HG02938 (cell line): ENCODE measurements around the gene RFX5.

ENCODE experiments used
- ATAC-seq: cut with Tn5 transposase; IDR thresholded peaks from one replicate; pipeline ENCODE4 v1.9.1; 2021; ENCODE audit warnings: mild to moderate bottlenecking, moderate library complexity; ENCODE audit not compliant: unreplicated experiment

The RFX5 gene

DNA sequence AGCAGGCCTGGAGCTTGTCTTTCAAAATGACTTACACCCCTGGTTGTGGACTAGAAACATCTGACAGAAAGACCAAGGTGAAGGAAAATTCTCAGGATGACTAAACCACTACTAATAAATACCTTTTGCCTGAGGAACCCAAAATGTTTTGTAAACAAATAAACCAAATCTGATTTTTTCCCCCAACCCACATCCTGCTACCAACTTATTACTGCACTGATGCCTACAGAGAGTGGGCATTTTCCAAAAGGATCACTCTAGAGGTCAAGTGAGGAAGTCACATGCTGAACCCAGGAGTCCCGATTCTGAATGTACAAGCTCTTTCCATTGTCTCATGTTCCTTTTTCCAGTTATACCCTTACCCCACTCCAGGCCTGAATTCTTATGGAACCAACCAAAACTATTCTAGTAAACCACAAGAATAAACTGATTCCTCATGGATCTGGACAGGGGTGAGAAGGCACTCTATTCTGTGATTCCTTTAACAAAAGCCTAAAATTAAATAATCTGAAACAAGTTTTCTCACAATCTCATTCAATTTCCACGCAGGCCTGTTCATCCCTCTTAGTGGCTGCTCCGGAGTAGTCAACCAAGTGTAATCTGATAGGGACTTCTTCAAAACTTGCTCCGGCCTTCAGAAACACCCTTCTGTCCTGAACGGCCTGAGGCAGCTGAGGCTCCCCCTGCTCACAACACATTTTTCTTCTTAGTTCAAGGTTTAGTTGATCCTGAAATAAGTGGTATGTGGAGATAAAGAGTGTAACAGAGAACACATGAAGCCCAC lies 21.2 kb downstream of the RFX5 start:
- ATAC-seq, result no peak

DNA sequence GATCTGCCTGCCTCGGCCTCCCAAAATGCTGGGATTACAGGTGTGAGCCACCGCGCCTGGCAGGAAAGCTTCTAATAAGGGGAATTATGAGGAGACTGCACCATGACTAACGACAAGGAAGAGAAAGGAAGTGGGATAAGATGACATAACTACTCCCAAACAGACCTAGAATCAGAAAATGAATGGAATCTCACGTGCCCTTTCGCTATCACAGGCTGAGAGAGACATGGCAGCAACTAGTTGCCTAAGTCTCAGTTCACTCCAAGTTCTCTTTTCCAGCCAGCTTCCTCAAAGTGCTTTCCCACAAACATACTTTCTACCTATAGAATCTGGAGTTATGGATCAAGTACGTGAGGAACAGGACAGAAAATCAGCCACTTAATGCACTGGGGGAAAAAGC lies 21.8 kb downstream of the RFX5 start:
- ATAC-seq, result no peak

DNA sequence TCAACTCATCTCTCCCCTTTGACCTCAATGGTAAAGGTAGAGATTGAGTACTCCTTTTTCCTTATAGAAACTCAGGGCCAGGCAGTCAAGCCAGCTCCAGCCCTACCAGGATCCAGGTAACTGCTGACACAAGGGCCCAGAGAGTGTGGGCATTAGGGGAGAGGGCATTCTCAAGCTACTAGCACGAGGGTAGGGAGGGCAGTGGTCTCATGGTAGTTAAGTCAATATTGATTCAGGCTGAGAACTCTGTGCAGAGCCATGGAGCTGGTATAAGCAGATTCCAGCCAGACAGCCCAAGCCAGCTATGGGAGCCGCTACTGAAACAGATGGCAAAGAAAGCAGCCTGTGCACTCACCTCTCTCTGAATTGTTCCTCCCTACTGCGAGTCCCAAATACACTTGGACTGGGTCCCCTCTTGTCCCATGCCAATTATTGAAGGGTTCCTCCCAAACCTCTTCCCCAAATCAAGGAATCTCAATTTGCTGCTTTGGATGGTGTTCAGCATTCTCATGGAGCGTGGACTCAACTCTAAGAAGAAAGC lies 22.6 kb downstream of the RFX5 start:
- ATAC-seq, result no peak

DNA sequence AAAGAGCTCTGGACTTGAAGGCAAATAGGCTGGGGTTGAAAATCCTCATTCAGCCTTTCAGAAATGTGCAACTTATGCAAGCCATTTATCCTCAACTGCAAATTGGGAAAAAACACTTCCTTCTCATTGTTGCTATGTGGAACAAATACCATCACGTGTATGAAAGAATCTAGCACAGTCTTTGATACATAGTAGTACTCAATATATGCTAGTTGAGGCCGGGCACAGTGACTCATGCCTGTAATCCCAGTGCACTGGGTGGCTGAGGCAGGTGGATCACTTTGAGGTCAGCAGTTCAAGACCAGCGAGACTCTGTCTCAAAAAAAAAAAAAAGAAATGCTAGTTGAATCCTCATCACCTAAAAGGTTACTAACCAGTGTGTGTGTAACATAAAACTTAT lies 28.1 kb downstream of the RFX5 start:
- no peak for ATAC-seq

DNA sequence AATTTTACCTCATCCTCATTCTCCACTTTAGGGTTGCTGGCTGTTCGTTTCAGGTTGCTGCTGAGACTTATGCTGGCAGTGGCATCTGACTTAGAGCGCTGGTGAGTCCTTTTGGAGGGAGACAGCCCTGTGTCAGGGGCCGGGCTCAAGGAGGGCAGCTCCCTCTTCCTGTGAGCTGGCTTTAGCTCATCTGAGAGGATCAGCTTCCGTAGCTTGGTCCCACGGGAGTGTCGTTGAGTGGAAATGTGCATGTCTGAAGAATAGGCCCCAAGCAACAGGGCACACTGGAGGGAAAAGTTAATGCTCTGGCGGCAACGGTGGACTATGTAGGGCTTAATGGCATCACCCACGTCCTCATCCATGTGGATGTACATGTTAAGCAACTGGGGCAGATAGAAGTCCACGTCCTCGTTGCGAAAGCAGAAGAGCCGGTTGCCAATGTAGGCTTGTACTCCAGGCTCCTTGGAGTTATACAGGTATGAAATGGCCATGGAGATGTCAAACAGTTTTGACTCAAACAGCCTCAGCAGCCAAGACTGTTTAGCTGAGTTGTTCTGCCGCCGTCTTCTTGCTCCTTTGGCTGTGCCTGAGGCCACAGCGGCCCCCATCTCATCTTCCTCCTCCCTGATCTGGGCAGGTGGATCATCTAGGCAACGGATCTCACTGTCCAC lies 31.4 kb downstream of the RFX5 start:
- no peak for ATAC-seq

DNA sequence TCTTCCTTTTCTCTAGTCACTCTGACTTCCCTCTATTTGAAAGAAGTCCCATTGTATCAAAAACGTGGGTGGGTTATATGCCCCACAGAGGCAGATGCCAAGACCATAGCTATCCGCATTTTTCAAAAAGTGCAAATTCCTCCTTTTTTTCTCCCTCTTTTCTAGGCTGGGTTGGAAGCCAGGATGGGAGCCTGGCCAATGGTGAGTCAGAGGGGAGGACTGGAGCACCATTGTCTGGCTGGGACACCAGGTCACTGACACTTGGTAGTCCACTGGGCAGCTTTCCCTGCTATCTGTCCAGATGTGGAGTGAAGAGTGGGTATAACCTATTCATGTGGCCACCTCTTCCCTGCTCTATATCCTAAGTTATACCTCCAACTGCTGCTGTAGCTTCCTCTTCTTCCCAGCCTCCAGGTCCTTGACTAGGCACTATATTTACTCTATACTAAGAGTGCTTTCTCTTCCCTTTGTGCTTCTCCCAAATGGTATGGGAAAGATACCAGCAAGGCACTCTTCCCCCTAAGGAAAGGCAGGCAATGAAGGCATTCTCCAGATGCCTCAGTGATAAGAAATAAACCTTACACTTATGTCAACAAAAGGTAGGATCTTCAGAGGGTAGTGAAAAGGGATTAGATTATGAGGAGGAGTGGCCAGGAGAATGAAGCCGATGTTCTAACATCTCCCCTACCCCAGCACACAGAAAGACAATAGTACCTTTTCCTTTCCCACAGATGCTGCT lies 32.7 kb downstream of the RFX5 start:
- no peak for ATAC-seq

DNA sequence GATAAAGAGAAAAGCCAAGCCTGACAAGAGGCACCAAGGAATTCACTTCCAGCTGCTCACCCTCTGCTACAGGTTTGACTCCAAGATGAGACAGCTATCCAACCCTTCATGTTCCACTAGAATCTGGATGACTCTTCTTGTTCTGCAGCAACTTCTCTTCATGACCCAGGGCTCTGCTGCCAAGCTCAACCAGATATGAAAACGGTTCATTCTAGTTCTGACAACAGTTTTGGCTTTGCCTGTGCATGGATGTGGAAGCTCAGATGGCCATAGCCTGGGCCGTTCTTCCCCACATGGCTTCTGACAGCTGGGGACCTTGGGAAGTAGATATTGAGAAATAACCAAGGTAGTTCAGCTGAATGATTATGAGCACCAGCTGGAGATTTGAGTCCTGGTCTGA lies 33.6 kb downstream of the RFX5 start:
- no peak for ATAC-seq

DNA sequence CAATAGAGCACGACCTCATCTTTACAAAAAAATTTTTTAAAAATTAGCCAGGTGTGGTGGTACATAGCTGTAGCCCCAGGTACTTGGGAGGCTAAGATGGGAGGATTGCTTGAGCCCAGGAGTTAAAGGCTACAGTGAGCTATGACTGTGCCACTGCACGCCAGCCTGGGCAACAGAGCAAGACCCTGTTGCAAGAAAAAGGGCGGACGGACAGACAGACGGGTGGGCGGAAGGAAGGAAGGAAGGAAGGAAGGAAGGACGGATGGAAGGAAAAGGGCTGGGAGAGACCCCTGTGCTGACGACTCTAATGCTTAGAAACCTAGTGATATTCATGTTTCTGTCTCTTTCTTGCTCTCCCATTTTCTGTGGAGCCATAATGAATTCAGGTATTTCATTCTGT lies 34.2 kb downstream of the RFX5 start:
- no peak for ATAC-seq

DNA sequence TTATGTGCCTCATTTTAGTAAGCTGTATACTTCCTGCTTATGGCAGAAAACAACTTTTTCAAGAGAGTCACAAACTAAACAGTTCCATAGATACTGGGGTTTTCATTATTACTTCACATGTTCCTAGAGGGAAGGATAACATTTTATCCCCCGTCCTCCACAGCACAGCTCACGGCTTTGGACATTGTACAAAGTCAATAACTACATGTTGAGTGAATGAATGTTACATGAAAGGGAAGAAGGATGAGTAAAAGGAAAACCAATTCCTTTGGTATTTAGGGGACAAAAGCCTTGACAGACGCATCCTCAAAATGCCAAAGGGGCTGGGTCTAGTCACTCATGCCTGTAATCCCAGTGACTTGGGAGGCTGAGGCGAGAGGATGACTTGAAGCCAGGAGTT lies 34.6 kb downstream of the RFX5 start:
- ATAC-seq, result no peak

DNA sequence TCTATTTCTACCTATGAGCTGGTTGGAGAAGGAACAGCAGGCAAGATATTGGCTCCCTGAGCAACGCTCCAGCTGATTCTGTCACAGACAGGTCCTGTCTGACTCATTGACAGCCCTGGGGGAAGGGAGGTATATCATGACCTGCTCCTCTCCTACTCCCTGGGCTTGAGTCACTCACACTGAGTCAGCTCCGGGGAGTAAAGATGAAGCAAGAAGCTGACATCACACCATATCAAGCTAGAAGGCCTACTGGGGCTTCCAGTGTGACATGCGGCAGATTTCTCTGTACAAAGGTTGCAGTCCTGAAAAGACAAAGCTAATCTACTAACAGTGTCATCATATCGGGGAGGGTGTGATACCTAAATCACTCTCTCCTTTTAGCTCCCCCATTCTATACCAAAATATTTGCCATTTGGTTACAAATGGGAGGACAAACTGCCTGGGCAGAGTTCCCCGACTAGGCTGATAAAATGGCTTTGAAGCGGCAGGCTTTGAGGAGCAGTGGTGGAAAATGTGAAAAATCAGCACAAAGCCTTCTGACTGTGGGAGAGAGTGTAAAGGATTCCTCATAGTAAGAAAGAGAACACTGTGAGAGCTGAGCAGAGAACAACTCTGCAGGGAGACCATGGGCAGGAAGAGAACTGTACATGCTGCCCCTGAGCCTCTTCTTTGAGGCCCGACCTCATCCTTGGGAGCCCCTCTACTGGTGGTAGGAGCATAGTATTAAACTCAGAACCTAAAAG lies 35.3 kb downstream of the RFX5 start:
- ATAC-seq, result no peak

DNA sequence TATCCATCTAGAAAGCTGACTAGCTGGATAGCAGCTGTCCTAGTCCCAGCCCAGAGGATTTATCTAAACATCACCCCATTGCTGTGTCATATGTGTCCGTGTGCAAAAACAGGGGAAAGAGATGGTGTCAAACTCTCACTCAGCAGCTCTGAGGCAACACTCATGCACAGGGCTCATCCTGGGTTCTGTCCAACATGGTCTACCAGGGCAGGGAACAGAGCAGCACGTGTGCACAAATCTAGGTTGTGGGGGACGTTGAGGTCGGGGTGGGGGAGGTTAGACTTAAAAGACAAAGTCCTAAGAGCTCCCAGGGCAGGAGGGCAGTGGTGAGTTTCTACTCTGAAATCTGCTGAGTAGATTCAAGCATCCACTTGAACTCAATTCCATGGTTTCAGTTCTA lies 36.0 kb downstream of the RFX5 start:
- ATAC-seq, result no peak

DNA sequence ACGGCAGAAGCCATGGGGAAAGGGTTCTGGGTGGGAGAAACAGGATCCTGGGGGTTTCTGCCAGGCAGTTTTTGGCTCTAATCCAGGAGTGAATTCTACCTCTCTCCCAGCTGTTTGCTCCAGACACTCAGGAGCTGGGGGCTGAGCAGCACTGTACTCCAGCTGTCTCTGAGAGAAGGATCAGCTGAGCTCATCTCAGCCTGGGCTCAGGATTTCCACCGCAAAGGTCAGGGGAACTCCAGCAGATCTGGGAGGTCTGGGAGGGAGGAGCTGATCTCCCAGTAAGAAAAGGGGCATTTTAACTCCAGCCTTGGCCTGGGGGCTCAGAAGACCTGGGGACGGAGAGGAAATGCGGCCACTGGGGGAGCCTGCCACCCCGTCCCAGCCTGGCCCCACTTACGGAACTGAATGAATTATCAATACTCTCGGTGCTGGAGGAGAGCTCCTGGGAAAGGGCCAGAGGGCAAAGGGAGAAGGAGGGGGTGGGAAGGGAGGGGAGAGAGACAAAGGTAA lies 37.2 kb downstream of the RFX5 start:
- no peak for ATAC-seq

DNA sequence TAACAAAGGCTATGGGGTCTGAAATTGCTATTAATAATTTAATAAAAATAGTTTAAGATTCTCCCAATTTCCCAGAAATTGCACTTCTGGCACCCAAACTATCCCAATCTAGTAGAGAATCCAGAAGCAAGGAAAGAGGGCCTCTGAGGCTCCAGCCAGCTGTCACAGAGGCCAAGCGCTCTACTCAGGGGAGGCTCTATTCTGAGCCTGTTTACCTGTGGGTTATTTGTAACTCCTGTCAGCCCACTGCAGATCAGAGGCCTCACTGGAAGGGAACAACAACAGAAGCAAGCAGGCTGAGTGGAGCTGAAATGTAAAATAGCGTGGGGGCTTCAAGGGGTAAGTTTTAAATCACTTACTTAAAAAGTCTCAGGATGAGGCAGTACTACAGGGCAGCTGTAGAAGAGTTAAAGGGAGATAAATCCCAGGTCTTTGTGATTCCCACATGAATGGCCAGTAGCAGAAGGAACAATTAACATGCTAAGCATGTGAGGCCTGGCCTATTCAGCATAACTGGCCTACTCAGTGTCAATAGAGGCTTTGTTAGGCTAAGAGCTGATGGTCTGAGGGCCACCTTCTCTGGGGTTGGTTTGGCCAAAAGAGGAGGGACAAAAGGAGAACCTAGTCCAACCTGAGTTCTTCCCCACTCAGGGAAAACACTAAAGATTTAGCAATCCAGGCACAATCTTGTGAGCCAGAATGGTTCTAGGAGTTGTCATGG lies 52.1 kb downstream of the RFX5 start:
- no peak for ATAC-seq

DNA sequence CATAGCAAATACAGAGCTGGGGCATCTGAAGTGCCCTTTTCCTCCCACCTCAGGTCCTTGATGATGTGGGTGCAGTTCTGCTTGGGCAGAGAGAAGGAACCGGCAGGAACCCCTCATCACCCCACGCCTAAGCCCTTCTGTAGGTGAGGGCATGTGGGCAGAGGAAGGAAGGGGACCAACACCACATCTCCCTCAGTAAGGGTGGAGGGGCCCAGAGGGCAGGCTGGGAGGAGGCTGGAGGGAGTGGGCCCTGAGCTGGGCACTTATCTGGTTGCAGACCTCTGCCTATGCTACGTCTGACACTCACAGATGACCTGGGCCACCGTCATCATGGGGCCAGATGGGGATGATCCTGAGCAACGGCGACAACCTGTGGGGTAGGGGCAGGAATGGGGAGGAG lies 54.0 kb downstream of the RFX5 start:
- ATAC-seq, result no peak

DNA sequence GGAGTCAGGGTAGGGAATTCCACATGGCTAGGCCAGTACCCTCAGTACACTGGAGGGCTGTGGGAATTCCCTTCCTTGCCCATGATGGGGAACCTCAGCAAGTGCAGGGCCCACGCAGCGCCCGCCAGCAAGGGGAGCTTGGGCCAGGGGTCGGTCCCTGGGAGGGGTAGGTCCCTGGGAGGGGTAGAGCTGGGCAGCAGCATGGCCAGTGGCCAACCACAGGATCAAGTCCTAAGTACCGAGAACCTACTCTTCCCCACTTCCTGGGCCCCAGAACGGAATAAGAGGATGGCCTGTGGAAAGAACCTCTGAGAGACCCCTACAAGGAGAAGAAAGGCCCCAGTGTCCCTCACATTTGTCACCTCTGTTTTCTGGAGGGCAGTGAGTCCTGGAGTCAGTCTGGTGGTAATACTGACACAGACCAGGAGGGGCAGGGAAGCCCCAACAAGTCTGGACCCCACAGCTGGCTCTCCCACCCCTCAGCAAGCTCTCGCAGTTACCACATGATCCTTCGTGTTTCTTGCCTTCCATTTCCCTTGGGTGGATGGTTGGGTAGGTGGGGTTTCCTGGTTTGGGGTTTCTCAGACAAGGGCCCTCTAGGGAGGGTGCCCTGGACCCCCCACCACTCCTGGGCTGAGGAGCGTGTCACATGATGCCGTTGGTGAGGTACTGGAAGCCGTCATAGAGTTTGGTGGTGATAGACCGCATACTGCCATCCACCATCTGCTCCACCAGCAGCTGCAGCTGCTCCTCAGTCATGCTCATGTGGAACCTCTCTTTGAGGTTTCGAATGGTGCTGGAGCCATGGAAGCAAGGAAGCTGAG lies 54.6 kb downstream of the RFX5 start:
- ATAC-seq, result no peak

DNA sequence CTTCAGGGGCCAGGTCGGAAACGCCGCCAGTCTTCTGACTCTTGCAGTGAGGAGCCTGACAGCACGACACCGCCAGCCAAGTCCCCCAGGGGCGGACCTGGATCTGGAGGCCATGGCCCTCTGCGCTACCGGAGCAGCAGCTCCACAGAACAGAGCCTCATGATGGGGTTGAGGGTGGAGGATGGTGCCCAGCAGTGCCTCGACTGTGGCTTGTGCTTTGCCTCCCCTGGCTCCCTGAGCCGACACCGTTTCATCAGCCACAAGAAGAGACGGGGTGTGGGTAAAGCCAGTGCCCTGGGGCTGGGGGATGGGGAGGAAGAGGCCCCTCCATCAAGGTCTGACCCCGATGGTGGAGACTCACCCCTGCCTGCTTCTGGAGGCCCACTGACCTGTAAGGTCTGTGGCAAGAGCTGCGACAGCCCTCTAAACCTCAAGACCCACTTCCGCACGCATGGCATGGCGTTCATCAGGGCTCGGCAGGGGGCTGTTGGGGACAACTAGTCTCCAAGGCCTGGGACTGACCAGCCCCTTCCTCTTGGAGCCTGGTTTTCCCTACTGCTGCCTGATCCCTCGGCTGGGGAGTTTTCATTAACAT lies 56.2 kb downstream of the RFX5 start:
- no peak for ATAC-seq
